Tibial nerve (tissue), 4 donors: Measurements from ENCODE around the gene PRELP. TPM values are rescaled to one million over a fixed set of nuclear protein-coding genes. Genes with fewer than 3 reads are reported as not detected.

Experiments
- DNase-seq, 2 donors: peaks; one replicate each; pipeline ENCODE4 v3.0.0-alpha.2; 2019; ENCODE audit warnings: low spot score in 2 of 2
- H3K27ac ChIP-seq, 4 donors: fragments of 200-600 bp; sonication (generic) in 3 of 4; one replicate each; pipeline ENCODE4 v1.5.1; 2017 to 2019; ENCODE audit warnings: mild to moderate bottlenecking in 1 of 4
- H3K27me3 ChIP-seq, 2 donors: fragments of 200-600 bp; sonication (generic) in 1 of 2; one replicate each; pipeline versions ENCODE4 v1.5.1 to v1.6.0; 2017 to 2019
- H3K36me3 ChIP-seq, 3 donors: fragments of 200-600 bp; sonication (generic); one replicate each; pipeline ENCODE4 v1.5.1; 2018 to 2019
- H3K4me1 ChIP-seq, 4 donors: fragments of 200-600 bp; sonication (generic) in 3 of 4; one replicate each; pipeline ENCODE4 v1.5.1; 2017 to 2019
- H3K4me3 ChIP-seq, 4 donors: fragments of 200-600 bp; sonication (generic) in 3 of 4; one replicate each; pipeline ENCODE4 v1.5.1; 2017 to 2019; ENCODE audit warnings: mild to moderate bottlenecking in 1 of 4, moderate library complexity in 1 of 4
- H3K9me3 ChIP-seq, 4 donors: fragments of 200-600 bp; sonication (generic) in 3 of 4; one replicate each; pipeline ENCODE4 v1.5.1; 2017 to 2019
- EP300 ChIP-seq, 2 donors: sonication (generic); formaldehyde crosslinking; IDR thresholded peaks; one replicate each; pipeline ENCODE4 v1.6.1; 2017; ENCODE audit warnings: antibody characterized with exemption in 2 of 2, mild to moderate bottlenecking in 1 of 2
- POLR2A ChIP-seq, 2 donors: fragments of 450-650 bp; IDR thresholded peaks; one replicate each; pipeline ENCODE4 v1.6.1; 2017; ENCODE audit warnings: antibody characterized with exemption in 2 of 2, mild to moderate bottlenecking in 2 of 2, moderate library complexity in 2 of 2
- WGBS, 2 donors: methylation state at CpG; one replicate each; pipeline ENCODE4 v1.1.5; 2018; 5-methylcytosine and 5-hydroxymethylcytosine counted together
- total RNA-seq, 4 donors: library from RNA; depleted of rRNA; stranded (reverse); fragments of >200 nt; gene quantifications; one replicate each; pipeline ENCODE4 v1.1.0, GENCODE V29; 2016
- TF ChIP-seq, protein P1 (sequence below), 5 experiments: fragments of 200-600 bp in 3 of 5; fragments of 450-650 bp in 2 of 5; sonication (generic) in 3 of 5; IDR thresholded peaks; one replicate each; pipeline ENCODE4 v1.5.1; 2016 to 2019; ENCODE audit warnings: antibody characterized with exemption in 5 of 5, mild to moderate bottlenecking in 3 of 5, moderate library complexity in 2 of 5

The PRELP gene
- total RNA-seq, 4 donors from 2014 or later = 108 to 291 (median 153) TPM

DNA sequence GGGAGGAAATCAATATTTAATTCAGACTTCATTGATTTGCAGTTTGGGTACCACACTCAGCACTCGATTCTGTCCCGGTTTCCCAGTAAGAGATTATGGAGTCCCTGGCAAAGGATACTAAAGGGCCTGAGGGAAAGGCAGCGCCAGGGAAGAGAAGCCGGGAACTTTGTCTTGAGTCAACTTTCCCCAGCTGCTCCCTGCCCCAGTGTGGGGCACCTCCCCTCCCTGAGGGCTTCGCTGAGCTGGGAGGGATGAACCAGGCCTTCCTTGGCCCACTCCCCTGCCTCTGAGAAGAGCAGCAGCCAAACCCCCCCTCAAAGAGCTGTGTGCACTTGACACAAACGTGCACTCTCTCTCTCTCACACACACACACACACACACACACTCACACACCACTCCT, 51.0 kb downstream of the PRELP start:
- Histone ChIP-seq H3K4me3 (no peak overlapping the region), H3K27me3 (no peaks in the 10 kb centered on the region), H3K27ac (peak overlapping the region in 2 of 4 donors; percentile 81 to 84), H3K9me3 (no peaks in the 10 kb centered on the region), H3K4me1 (peaks cover 8 to 76% (median 40%) of the 10 kb centered on the region in 4 donors), H3K36me3 (no peaks in the 10 kb centered on the region)
- DNase-seq = no peak
- no peak for TF ChIP-seq POLR2A (IDR thresholded peaks at IDR 0.05)
- TF ChIP-seq, protein P1, sequence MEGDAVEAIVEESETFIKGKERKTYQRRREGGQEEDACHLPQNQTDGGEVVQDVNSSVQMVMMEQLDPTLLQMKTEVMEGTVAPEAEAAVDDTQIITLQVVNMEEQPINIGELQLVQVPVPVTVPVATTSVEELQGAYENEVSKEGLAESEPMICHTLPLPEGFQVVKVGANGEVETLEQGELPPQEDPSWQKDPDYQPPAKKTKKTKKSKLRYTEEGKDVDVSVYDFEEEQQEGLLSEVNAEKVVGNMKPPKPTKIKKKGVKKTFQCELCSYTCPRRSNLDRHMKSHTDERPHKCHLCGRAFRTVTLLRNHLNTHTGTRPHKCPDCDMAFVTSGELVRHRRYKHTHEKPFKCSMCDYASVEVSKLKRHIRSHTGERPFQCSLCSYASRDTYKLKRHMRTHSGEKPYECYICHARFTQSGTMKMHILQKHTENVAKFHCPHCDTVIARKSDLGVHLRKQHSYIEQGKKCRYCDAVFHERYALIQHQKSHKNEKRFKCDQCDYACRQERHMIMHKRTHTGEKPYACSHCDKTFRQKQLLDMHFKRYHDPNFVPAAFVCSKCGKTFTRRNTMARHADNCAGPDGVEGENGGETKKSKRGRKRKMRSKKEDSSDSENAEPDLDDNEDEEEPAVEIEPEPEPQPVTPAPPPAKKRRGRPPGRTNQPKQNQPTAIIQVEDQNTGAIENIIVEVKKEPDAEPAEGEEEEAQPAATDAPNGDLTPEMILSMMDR (IDR thresholded peaks at IDR 0.05) = no peak
- TF ChIP-seq EP300 (IDR thresholded peaks at IDR 0.05) = no peak
- 30 to 33% methylated on average over 6 of the region's 6 CpGs for WGBS, 2 donors

DNA sequence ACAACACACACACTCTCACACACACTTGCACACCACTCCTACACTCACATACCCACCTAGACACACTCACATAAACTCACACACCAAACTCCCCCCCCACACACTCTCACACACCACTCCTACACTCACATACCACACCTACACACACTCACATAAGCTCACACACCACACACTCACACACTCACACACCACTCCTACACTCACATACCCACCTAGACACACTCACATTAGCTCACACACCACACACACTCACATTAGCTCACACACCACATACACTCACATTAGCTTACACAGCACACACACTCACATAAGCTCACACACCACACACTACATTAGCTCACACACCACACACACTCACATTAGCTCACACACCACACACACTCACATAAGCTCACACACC, 51.4 kb downstream of the PRELP start:
- Histone ChIP-seq H3K4me1 (peaks cover 8 to 71% (median 38%) of the 10 kb centered on the region in 4 donors), H3K27ac (peak overlapping the region in 2 of 4 donors; percentile 81 to 84), H3K4me3 (no peak overlapping the region), H3K36me3 (no peaks in the 10 kb centered on the region), H3K27me3 (no peaks in the 10 kb centered on the region), H3K9me3 (no peaks in the 10 kb centered on the region)
- DNase-seq = no peak
- TF ChIP-seq EP300 (IDR thresholded peaks at IDR 0.05) (no peak), POLR2A (IDR thresholded peaks at IDR 0.05) (no peak)
- TF ChIP-seq, protein P1 (IDR thresholded peaks at IDR 0.05) = no peak

DNA sequence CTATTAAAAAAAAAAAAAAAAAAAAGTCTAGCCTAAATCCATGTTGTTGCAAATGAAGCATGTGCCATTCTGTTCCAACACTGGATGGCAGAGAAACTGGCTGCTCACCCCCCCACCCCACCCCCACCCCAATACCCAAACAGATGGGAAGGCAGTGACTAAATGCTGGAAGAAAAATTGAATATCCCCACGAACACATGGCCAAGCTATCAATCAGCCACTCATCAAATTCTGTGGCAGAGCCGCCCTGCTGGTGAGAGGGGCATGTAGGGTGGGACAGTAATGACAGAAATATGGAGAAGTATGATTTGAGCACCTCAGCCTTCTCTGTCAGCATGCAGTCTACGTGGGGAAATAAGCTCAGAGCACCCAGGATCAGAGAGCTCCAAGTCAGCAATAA, 52.5 kb downstream of the PRELP start:
- no peak overlapping the region for H3K4me3 ChIP-seq
- no peaks in the 10 kb centered on the region for H3K27me3 ChIP-seq
- no peak for DNase-seq
- TF ChIP-seq EP300 (IDR thresholded peaks at IDR 0.05) (no peak), POLR2A (IDR thresholded peaks at IDR 0.05) (no peak)
- TF ChIP-seq, protein P1 (IDR thresholded peaks at IDR 0.05) = no peak
- peaks cover 8 to 66% (median 35%) of the 10 kb centered on the region in 4 donors for H3K4me1 ChIP-seq
- peak overlapping the region in 2 of 4 donors; percentile 81 to 84 for H3K27ac ChIP-seq
- H3K36me3 ChIP-seq = no peaks in the 10 kb centered on the region
- WGBS, 2 donors = 86 to 92% methylated on average over 3 of the region's 3 CpGs
- H3K9me3 ChIP-seq = no peaks in the 10 kb centered on the region

DNA sequence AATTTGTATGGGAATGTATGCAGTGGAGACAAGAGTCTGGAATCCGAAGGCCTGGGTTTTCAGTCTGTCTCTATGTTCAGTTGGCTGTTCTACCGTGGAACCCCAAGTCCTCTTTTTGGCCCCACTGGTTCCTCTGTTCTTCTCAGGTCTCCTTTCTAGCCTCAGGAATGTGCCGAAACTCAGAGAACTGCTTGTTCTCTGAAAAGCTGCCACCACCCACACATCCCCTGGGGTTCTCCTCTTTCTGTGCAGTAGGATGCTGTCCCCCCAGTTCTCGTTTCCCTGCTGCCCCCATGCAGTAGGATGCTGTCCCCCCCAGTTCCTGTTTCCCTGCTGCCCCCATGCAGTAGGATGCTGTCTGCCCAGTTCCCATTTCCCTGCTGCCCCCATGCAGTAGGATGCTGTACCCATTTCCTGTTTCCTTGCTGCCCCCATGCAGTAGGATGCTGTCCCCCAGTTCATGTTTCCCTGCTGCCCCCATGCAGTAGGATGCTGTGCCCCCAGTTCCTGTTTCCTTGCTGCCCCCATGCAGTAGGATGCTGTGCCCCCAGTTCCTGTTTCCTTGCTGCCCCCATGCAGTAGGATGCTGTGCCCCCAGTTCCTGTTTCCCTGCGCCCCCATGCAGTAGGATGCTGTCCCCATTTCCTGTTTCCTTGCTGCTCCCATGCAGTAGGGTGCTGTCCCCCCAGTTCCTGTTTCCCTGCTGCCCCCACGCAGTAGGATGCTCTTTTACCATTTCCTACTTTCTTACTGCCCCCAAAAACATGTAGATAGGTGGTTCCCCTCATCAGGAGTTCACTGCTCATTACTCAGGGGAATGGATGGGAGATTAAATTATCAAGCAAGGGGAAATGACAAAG, 53.6 kb downstream of the PRELP start:
- WGBS, 2 donors = 46 to 53% methylated on average over 6 of the region's 6 CpGs
- TF ChIP-seq EP300 (IDR thresholded peaks at IDR 0.05) (no peak), POLR2A (IDR thresholded peaks at IDR 0.05) (no peak)
- TF ChIP-seq, protein P1 (IDR thresholded peaks at IDR 0.05) = no peak
- H3K27me3 ChIP-seq = no peaks in the 10 kb centered on the region
- no peaks in the 10 kb centered on the region for H3K36me3 ChIP-seq
- H3K9me3 ChIP-seq = no peaks in the 10 kb centered on the region
- no peak for DNase-seq
- H3K27ac ChIP-seq = peak overlapping the region in 2 of 4 donors; percentile 81 to 84
- H3K4me1 ChIP-seq = peaks cover 5 to 56% (median 29%) of the 10 kb centered on the region in 4 donors
- H3K4me3 ChIP-seq = no peak overlapping the region

DNA sequence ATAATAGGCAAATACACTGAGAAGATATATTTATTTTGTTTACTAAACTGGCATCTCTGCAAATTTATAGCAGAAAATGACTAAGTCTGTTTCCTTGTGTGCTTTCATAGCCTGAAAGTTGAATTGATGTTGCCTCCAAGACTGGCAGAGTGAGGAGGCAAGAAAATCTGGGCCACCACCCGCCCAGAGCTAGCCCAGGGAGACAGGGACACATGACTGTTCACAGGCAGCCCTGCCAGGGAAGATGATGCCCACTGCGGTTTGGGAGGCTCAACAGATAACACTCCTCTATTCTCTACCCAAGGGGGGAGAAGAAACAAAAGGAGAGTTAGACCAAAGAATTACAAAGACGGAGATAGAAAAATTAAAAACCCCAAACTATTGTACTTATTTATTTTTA, 55.5 kb downstream of the PRELP start:
- no peaks in the 10 kb centered on the region for H3K9me3 ChIP-seq
- H3K36me3 ChIP-seq = no peaks in the 10 kb centered on the region
- no peak for DNase-seq
- WGBS, 2 donors = 88 to 89% methylated on average over 3 of the region's 3 CpGs
- H3K27me3 ChIP-seq = no peaks in the 10 kb centered on the region
- H3K4me1 ChIP-seq = peaks cover 2 to 44% (median 12%) of the 10 kb centered on the region in 4 donors
- H3K27ac ChIP-seq = no peak overlapping the region
- no peak overlapping the region for H3K4me3 ChIP-seq
- TF ChIP-seq EP300 (IDR thresholded peaks at IDR 0.05) (no peak), POLR2A (IDR thresholded peaks at IDR 0.05) (no peak)
- TF ChIP-seq, protein P1 (IDR thresholded peaks at IDR 0.05) = no peak
